ENCODE measurements around the gene EN2.

GRCh38 chr7:155430606-155431005 is 27.3 kb upstream of the EN2 start:
- TF ChIP-seq RAD21 (IDR thresholded peaks at IDR 0.05; ENCODE audit: low read depth): no peak
- TF ChIP-seq EP300 (IDR thresholded peaks at IDR 0.05; ENCODE audit: borderline replicate concordance): no peak
- no peak for TF ChIP-seq TEAD4 (IDR thresholded peaks at IDR 0.05)
- TF ChIP-seq, protein P1, sequence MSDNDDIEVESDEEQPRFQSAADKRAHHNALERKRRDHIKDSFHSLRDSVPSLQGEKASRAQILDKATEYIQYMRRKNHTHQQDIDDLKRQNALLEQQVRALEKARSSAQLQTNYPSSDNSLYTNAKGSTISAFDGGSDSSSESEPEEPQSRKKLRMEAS (IDR thresholded peaks at IDR 0.05): no peak
- no peak for TF ChIP-seq REST (IDR thresholded peaks at IDR 0.05; ENCODE audit: low read depth)
- no peak for TF ChIP-seq TAF1 (IDR thresholded peaks at IDR 0.05; ENCODE audit: low read depth)
- no peak for TF ChIP-seq CREB1 (IDR thresholded peaks at IDR 0.05; ENCODE audit: low read depth)
- no peak for TF ChIP-seq FOXM1 (IDR thresholded peaks at IDR 0.05; ENCODE audit: borderline replicate concordance, low read depth)

Measured in Ishikawa (cell line).